ENCODE measurements around the gene FAM43B. TPM values are rescaled to one million over a fixed set of nuclear protein-coding genes. Genes with fewer than 3 reads are reported as not detected.

Gene FAM43B
- total RNA-seq, 2 donors from 2014 or later = 0.13 to 0.29 TPM

GRCh38 chr1:20558191-20558590 lies 5.8 kb downstream of the FAM43B start:
- TF ChIP-seq CTCF (conservative IDR thresholded peaks at IDR 0.05) = no peak
- no peaks in the 10 kb centered on the region for H3K36me3 ChIP-seq (ENCODE audit: control insufficient read depth, insufficient read depth, low read length)
- H3K27me3 ChIP-seq (ENCODE audit: control insufficient read depth, insufficient read depth, low read length, poor library complexity, severe bottlenecking) = peaks cover 69% of the 10 kb centered on the region
- H3K9ac ChIP-seq (ENCODE audit: extremely low read depth, low read length, poor library complexity, severe bottlenecking) = no peak overlapping the region
- no peak overlapping the region for H3K4me3 Mint-ChIP-seq
- H3K27ac Mint-ChIP-seq = no peak overlapping the region
- H3K4me3 ChIP-seq (ENCODE audit: low read length) = no peak overlapping the region
- H3K36me3 Mint-ChIP-seq (ENCODE audit: low read depth) = no peaks in the 10 kb centered on the region
- no peaks in the 10 kb centered on the region for H3K9me3 ChIP-seq (ENCODE audit: control insufficient read depth, low read length)
- no peaks in the 10 kb centered on the region for H3K4me1 ChIP-seq (ENCODE audit: control insufficient read depth, insufficient read depth, low read length)
- peaks cover 4% of the 10 kb centered on the region for H3K4me1 Mint-ChIP-seq
- H3K9me3 Mint-ChIP-seq = no peaks in the 10 kb centered on the region
- H3K27ac ChIP-seq (ENCODE audit: low read depth, low read length) = no peak overlapping the region
- 91 to 100% methylated on average over 1 to 5 of the region's 5 CpGs for WGBS, 2 experiments (ENCODE audit: insufficient coverage in 1 of 2, insufficient read length in 1 of 2)
- no peak for DNase-seq
- H3K27me3 Mint-ChIP-seq (ENCODE audit: insufficient read depth) = peaks cover 32% of the 10 kb centered on the region

GRCh38 chr1:20560966-20561365 lies 8.6 kb downstream of the FAM43B start:
- Histone ChIP-seq H3K9ac (ENCODE audit: extremely low read depth, low read length, poor library complexity, severe bottlenecking) (no peak overlapping the region), H3K4me1 (ENCODE audit: control insufficient read depth, insufficient read depth, low read length) (no peaks in the 10 kb centered on the region), H3K4me3 (ENCODE audit: low read length) (no peak overlapping the region), H3K27ac (ENCODE audit: low read depth, low read length) (no peak overlapping the region), H3K27me3 (ENCODE audit: control insufficient read depth, insufficient read depth, low read length, poor library complexity, severe bottlenecking) (peaks cover 44% of the 10 kb centered on the region), H3K36me3 (ENCODE audit: control insufficient read depth, insufficient read depth, low read length) (no peaks in the 10 kb centered on the region), H3K9me3 (ENCODE audit: control insufficient read depth, low read length) (no peaks in the 10 kb centered on the region)
- Mint-ChIP-seq H3K27ac (no peak overlapping the region), H3K9me3 (no peaks in the 10 kb centered on the region), H3K4me1 (no peaks in the 10 kb centered on the region), H3K36me3 (ENCODE audit: low read depth) (no peaks in the 10 kb centered on the region), H3K27me3 (ENCODE audit: insufficient read depth) (peaks cover 40% of the 10 kb centered on the region), H3K4me3 (no peak overlapping the region)
- 92% methylated on average over 1 of the region's 1 CpG; no CpG with 5 or more reads in 1 of the 2 experiments for WGBS, 2 experiments (ENCODE audit: insufficient coverage in 1 of 2, insufficient read length in 1 of 2)
- TF ChIP-seq CTCF (conservative IDR thresholded peaks at IDR 0.05) = no peak
- DNase-seq = no peak

DNA sequence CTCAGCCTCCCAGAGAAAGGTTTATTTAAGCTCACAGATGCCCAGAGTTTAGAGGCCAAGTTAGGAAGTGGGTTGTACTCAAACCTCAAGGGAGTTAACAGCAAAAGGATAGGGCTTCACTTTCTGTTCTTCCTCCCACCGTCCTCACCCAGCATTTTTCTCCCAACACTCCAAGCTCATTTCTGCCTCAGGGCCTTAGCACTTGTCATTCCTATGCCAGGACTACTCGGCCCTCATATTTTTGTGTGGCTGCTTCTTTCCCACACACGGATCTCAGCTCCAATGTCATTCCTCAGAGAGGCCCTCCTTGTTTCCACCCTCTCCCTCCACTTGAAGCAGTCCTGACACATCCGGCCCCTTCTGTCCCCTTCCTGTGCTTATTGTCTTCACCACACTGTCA lies 12.9 kb downstream of the FAM43B start:
- WGBS, 2 experiments (ENCODE audit: insufficient coverage in 1 of 2, insufficient read length in 1 of 2) = 82 to 100% methylated on average over 1 to 4 of the region's 4 CpGs
- no peak overlapping the region for H3K4me3 Mint-ChIP-seq

More for the DNA sequence above, 12.9 kb downstream of the FAM43B start:
- peaks cover 41% of the 10 kb centered on the region for H3K27me3 Mint-ChIP-seq (ENCODE audit: insufficient read depth)
- H3K9me3 ChIP-seq (ENCODE audit: control insufficient read depth, low read length) = no peaks in the 10 kb centered on the region
- H3K4me1 ChIP-seq (ENCODE audit: control insufficient read depth, insufficient read depth, low read length) = no peaks in the 10 kb centered on the region
- H3K4me3 ChIP-seq (ENCODE audit: low read length) = no peak overlapping the region
- no peaks in the 10 kb centered on the region for H3K9me3 Mint-ChIP-seq
- no peaks in the 10 kb centered on the region for H3K36me3 Mint-ChIP-seq (ENCODE audit: low read depth)
- no peaks in the 10 kb centered on the region for H3K4me1 Mint-ChIP-seq
- H3K27ac Mint-ChIP-seq = no peak overlapping the region
- no peak overlapping the region for H3K27ac ChIP-seq (ENCODE audit: low read depth, low read length)
- peaks cover 26% of the 10 kb centered on the region for H3K27me3 ChIP-seq (ENCODE audit: control insufficient read depth, insufficient read depth, low read length, poor library complexity, severe bottlenecking)
- H3K36me3 ChIP-seq (ENCODE audit: control insufficient read depth, insufficient read depth, low read length) = no peaks in the 10 kb centered on the region
- TF ChIP-seq CTCF (conservative IDR thresholded peaks at IDR 0.05) = no peak
- no peak for DNase-seq
- no peak overlapping the region for H3K9ac ChIP-seq (ENCODE audit: extremely low read depth, low read length, poor library complexity, severe bottlenecking)

All from endodermal cell (in vitro differentiated cells).